ENCODE data around the gene MPDU1. TPM values are rescaled to one million over a fixed set of nuclear protein-coding genes. Genes with fewer than 3 reads are reported as not detected.

The MPDU1 gene
- total and polyA plus RNA-seq, 2 of the 13 experiments (the other 11 are each of a cell fraction or from before 2014, with no cell fraction given) = 112 to 167 TPM

GRCh38 chr17:7557147-7557764 lies 26.4 kb upstream of the MPDU1 start (continued):
- no peak for TF ChIP-seq FOXA3 (CRISPR knock-in tag; IDR thresholded peaks at IDR 0.05)
- TF ChIP-seq ZNF574 (CRISPR knock-in tag; IDR thresholded peaks at IDR 0.05) = peak; percentile 60; the same call in 1 of the 2 replicates
- TF ChIP-seq MIER3 (CRISPR knock-in tag; IDR thresholded peaks at IDR 0.05; ENCODE audit: borderline replicate concordance) = no peak
- no peak for TF ChIP-seq DR1 (CRISPR knock-in tag; IDR thresholded peaks at IDR 0.05)
- TF ChIP-seq ZNF747 (CRISPR knock-in tag; IDR thresholded peaks at IDR 0.05; ENCODE audit: borderline replicate concordance) = no peak
- no peak for TF ChIP-seq ZNF234 (CRISPR knock-in tag; conservative IDR thresholded peaks at IDR 0.05)
- no peak for TF ChIP-seq U2AF2 (IDR thresholded peaks at IDR 0.05; ENCODE audit: low read depth, low read length)
- TF ChIP-seq ZNF670 (CRISPR knock-in tag; IDR thresholded peaks at IDR 0.05; ENCODE audit: borderline replicate concordance) = no peak
- TF ChIP-seq SYNCRIP (IDR thresholded peaks at IDR 0.05; ENCODE audit: insufficient read depth, low read depth, low read length) = no peak
- no peak; the same call in 1 of the 2 replicates for TF ChIP-seq ZNF782 (CRISPR knock-in tag; IDR thresholded peaks at IDR 0.05; ENCODE audit: borderline replicate concordance)
- TF ChIP-seq HOXA5 (CRISPR knock-in tag; IDR thresholded peaks at IDR 0.05) = peak; percentile 48; the same call in 1 of the 2 replicates
- TF ChIP-seq SP4 (CRISPR knock-in tag; IDR thresholded peaks at IDR 0.05) = no peak
- TF ChIP-seq ZNF331 (CRISPR knock-in tag; IDR thresholded peaks at IDR 0.05) = 0 out of 2 replicates have a peak, but pooled peaks have one; percentile 24
- peak; percentile 36 for TF ChIP-seq XRCC5 (optimal IDR thresholded peaks at IDR 0.05; ENCODE audit: low read length)
- no peak for TF ChIP-seq ZNF501 (CRISPR knock-in tag; IDR thresholded peaks at IDR 0.05)
- no peak for TF ChIP-seq RBM22 (optimal IDR thresholded peaks at IDR 0.05; ENCODE audit: low read length)
- TF ChIP-seq SOX5 (CRISPR knock-in tag; IDR thresholded peaks at IDR 0.05; ENCODE audit: borderline replicate concordance) = 0 out of 2 replicates have a peak, but pooled peaks have one; percentile 38
- peak; percentile 86 for TF ChIP-seq PATZ1 (CRISPR knock-in tag; IDR thresholded peaks at IDR 0.05)
- 0 out of 2 replicates have a peak, but pooled peaks have one; percentile 38 for TF ChIP-seq DPF2 (CRISPR knock-in tag; IDR thresholded peaks at IDR 0.05; ENCODE audit: borderline replicate concordance, low read depth)
- peak; percentile 46; the same call in 1 of the 2 replicates for TF ChIP-seq HDAC2 (CRISPR knock-in tag; IDR thresholded peaks at IDR 0.05)
- peak; percentile 41; the same call in 1 of the 2 replicates for TF ChIP-seq ZNF547 (CRISPR knock-in tag; IDR thresholded peaks at IDR 0.05)
- TF ChIP-seq SP5 (CRISPR knock-in tag; IDR thresholded peaks at IDR 0.05; ENCODE audit: borderline replicate concordance, low read depth) = peak; percentile 75
- TF ChIP-seq PHB2 (IDR thresholded peaks at IDR 0.05; ENCODE audit: partially characterized antibody) = no peak
- peak; percentile 62; the same call in 1 of the 2 replicates for TF ChIP-seq GATAD2A (CRISPR knock-in tag; IDR thresholded peaks at IDR 0.05)
- TF ChIP-seq SALL1 (CRISPR knock-in tag; IDR thresholded peaks at IDR 0.05) = peak; percentile 56

All from HepG2 (cell line).